Astrocyte (in vitro differentiated cells and primary cell): ENCODE measurements around the gene ZNF488. TPM values are rescaled to one million over a fixed set of nuclear protein-coding genes. Genes with fewer than 3 reads are reported as not detected.

ENCODE experiments used
- DNase-seq: peaks from one replicate; pipeline ENCODE4 v3.0.0-alpha.2; 2010; ENCODE audit warnings: low read depth
- FAIRE-seq: peaks from 2 replicates; lab custom pipeline; 2011; peaks lifted over from hg19 to GRCh38; lab: Jason Lieb, UNC
- H2AFZ ChIP-seq: 2 replicates; pipeline ENCODE4 v1.6.0; 2012; ENCODE audit warnings: low read depth, low read length, inconsistent platforms
- H3K27ac ChIP-seq: 2 replicates; pipeline ENCODE4 v1.5.1; 2011; ENCODE audit warnings: low read depth, low read length, inconsistent platforms
- H3K27me3 ChIP-seq: 2 replicates; pipeline ENCODE4 v1.6.0; 2011; ENCODE audit warnings: low read length, inconsistent platforms; ENCODE audit not compliant: insufficient read depth
- H3K36me3 ChIP-seq: 2 replicates; pipeline ENCODE4 v1.5.1; 2011; ENCODE audit warnings: low read length, inconsistent platforms; ENCODE audit not compliant: insufficient read depth
- H3K4me1 ChIP-seq: 2 replicates; pipeline ENCODE4 v1.5.1; 2011; ENCODE audit warnings: low read length, inconsistent platforms; ENCODE audit not compliant: insufficient read depth
- H3K4me2 ChIP-seq: 2 replicates; pipeline ENCODE4 v1.6.0; 2012; ENCODE audit warnings: low read length, inconsistent platforms
- H3K4me3 ChIP-seq: 2 replicates; pipeline ENCODE4 v1.5.1; 2011; ENCODE audit warnings: low read depth, mild to moderate bottlenecking, low read length, inconsistent platforms; ENCODE audit not compliant: insufficient read depth
- H3K79me2 ChIP-seq: 2 replicates; pipeline ENCODE4 v1.6.0; 2012; ENCODE audit warnings: mild to moderate bottlenecking, low read length, inconsistent platforms; ENCODE audit not compliant: insufficient read depth
- H3K9ac ChIP-seq: 2 replicates; pipeline ENCODE4 v1.6.0; 2012; ENCODE audit warnings: mild to moderate bottlenecking, low read length, inconsistent platforms
- H3K9me3 ChIP-seq: 2 replicates; pipeline ENCODE4 v1.5.1; 2012; ENCODE audit warnings: low read depth, mild to moderate bottlenecking, low read length, inconsistent platforms; ENCODE audit not compliant: insufficient read depth
- H4K20me1 ChIP-seq: 2 replicates; pipeline ENCODE4 v1.6.0; 2012; ENCODE audit warnings: low read length, inconsistent platforms; ENCODE audit not compliant: insufficient read depth
- H3K27ac Mint-ChIP-seq: one replicate; pipeline ENCODE4 v1.8.0; 2021; ENCODE audit warnings: mild to moderate bottlenecking, mixed read lengths; ENCODE audit not compliant: unreplicated experiment
- H3K27me3 Mint-ChIP-seq: one replicate; pipeline ENCODE4 v1.8.0; 2021; ENCODE audit warnings: low read depth, mixed read lengths; ENCODE audit not compliant: unreplicated experiment
- H3K36me3 Mint-ChIP-seq: one replicate; pipeline ENCODE4 v1.8.0; 2021; ENCODE audit warnings: low read depth, mixed read lengths; ENCODE audit not compliant: unreplicated experiment
- H3K4me1 Mint-ChIP-seq: one replicate; pipeline ENCODE4 v1.8.0; 2021; ENCODE audit warnings: low read depth, mixed read lengths; ENCODE audit not compliant: unreplicated experiment
- H3K4me3 Mint-ChIP-seq: one replicate; pipeline ENCODE4 v1.8.0; 2021; ENCODE audit warnings: mild to moderate bottlenecking, moderate library complexity, mixed read lengths; ENCODE audit not compliant: unreplicated experiment
- H3K9me3 Mint-ChIP-seq: one replicate; pipeline ENCODE4 v1.8.0; 2021; ENCODE audit warnings: mild to moderate bottlenecking, mixed read lengths; ENCODE audit not compliant: unreplicated experiment
- CTCF ChIP-seq: IDR thresholded peaks from 2 replicates; pipeline ENCODE4 v1.5.1; 2011; ENCODE audit warnings: low read depth, mild to moderate bottlenecking, inconsistent platforms, low read length, moderate library complexity; ENCODE audit not compliant: insufficient read depth
- EZH2 ChIP-seq: IDR thresholded peaks from 2 replicates; pipeline ENCODE4 v1.6.1; 2012; ENCODE audit warnings: mild to moderate bottlenecking, low read length, inconsistent platforms; ENCODE audit not compliant: insufficient read depth
- total RNA-seq: library from RNA; stranded (reverse); gene quantifications from 2 replicates; pipeline ENCODE4 v1.2.1, GENCODE V29; 2021

ZNF488 gene
- total RNA-seq, 1 donor from 2014 or later: 1.4 TPM

- DNase-seq (no peak), FAIRE-seq (no peak)
- no peak for TF ChIP-seq CTCF
- TF ChIP-seq EZH2: no peak
- Histone ChIP-seq H3K4me1 (no peaks in the 10 kb centered on the region), H2AFZ (no peak overlapping the region), H3K79me2 (no peaks in the 10 kb centered on the region), H3K9me3 (no peaks in the 10 kb centered on the region), H4K20me1 (no peaks in the 10 kb centered on the region), H3K4me2 (no peak overlapping the region), H3K27ac (no peak overlapping the region), H3K36me3 (no peaks in the 10 kb centered on the region), H3K27me3 (no peaks in the 10 kb centered on the region), H3K4me3 (no peak overlapping the region), H3K9ac (no peak overlapping the region)
- peaks cover 35% of the 10 kb centered on the region for H3K27me3 Mint-ChIP-seq
- H3K36me3 Mint-ChIP-seq: peaks cover 3% of the 10 kb centered on the region
- no peak overlapping the region for H3K4me3 Mint-ChIP-seq
- no peak overlapping the region for H3K27ac Mint-ChIP-seq
- H3K9me3 Mint-ChIP-seq: peaks cover 5% of the 10 kb centered on the region
- no peaks in the 10 kb centered on the region for H3K4me1 Mint-ChIP-seq
Measured at GRCh38 chr10:47364911-47365310, 19.2 kb downstream of the ZNF488 start.

DNA sequence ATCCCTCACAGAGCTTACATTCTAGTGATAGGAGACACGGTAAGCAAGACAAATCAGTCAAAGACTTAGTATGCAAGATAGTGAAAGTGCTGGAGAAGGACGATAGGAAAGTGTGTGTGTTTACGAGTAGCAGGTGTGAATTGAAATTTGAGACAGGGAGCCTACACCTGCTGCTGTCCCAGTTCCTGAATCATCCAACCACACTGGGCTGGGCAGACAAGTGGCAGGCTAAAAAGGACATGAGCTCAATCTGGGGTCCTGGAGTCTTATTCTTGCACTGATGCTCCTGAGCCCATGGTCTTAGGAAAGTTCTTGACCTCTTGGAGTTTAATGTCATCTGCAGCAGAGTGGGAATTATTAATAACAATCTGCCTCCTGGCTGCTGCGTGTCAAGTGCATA is 19.7 kb downstream of the ZNF488 start:
- Histone ChIP-seq H4K20me1 (no peaks in the 10 kb centered on the region), H3K36me3 (no peaks in the 10 kb centered on the region), H2AFZ (no peak overlapping the region), H3K27me3 (no peaks in the 10 kb centered on the region), H3K79me2 (no peaks in the 10 kb centered on the region), H3K9me3 (no peaks in the 10 kb centered on the region), H3K9ac (no peak overlapping the region), H3K4me2 (no peak overlapping the region), H3K27ac (no peak overlapping the region), H3K4me1 (no peaks in the 10 kb centered on the region), H3K4me3 (no peak overlapping the region)
- peaks cover 3% of the 10 kb centered on the region for H3K9me3 Mint-ChIP-seq
- H3K27me3 Mint-ChIP-seq: peaks cover 29% of the 10 kb centered on the region
- FAIRE-seq: no peak
- H3K4me1 Mint-ChIP-seq: no peaks in the 10 kb centered on the region
- H3K36me3 Mint-ChIP-seq: peaks cover 3% of the 10 kb centered on the region
- no peak overlapping the region for H3K27ac Mint-ChIP-seq
- no peak for TF ChIP-seq EZH2
- no peak for TF ChIP-seq CTCF
- no peak overlapping the region for H3K4me3 Mint-ChIP-seq
- no peak for DNase-seq

GRCh38 chr10:47363781-47364180 is 20.3 kb downstream of the ZNF488 start:
- no peak overlapping the region for H3K27ac ChIP-seq
- no peaks in the 10 kb centered on the region for H3K36me3 ChIP-seq
- no peak overlapping the region for H3K4me2 ChIP-seq
- H3K4me3 ChIP-seq: no peak overlapping the region
- H3K4me1 ChIP-seq: no peaks in the 10 kb centered on the region
- H4K20me1 ChIP-seq: no peaks in the 10 kb centered on the region
- Mint-ChIP-seq H3K4me1 (no peaks in the 10 kb centered on the region), H3K9me3 (peaks cover 3% of the 10 kb centered on the region), H3K27me3 (peaks cover 27% of the 10 kb centered on the region), H3K36me3 (peaks cover 3% of the 10 kb centered on the region), H3K4me3 (no peak overlapping the region), H3K27ac (no peak overlapping the region)
- TF ChIP-seq EZH2 (no peak), CTCF (no peak)
- H2AFZ ChIP-seq: no peak overlapping the region
- DNase-seq (no peak), FAIRE-seq (no peak)
- no peaks in the 10 kb centered on the region for H3K79me2 ChIP-seq
- no peak overlapping the region for H3K9ac ChIP-seq
- no peaks in the 10 kb centered on the region for H3K9me3 ChIP-seq
- H3K27me3 ChIP-seq: no peaks in the 10 kb centered on the region
